Measurements from ENCODE around the gene ITGA1.

- TF ChIP-seq, protein P1, sequence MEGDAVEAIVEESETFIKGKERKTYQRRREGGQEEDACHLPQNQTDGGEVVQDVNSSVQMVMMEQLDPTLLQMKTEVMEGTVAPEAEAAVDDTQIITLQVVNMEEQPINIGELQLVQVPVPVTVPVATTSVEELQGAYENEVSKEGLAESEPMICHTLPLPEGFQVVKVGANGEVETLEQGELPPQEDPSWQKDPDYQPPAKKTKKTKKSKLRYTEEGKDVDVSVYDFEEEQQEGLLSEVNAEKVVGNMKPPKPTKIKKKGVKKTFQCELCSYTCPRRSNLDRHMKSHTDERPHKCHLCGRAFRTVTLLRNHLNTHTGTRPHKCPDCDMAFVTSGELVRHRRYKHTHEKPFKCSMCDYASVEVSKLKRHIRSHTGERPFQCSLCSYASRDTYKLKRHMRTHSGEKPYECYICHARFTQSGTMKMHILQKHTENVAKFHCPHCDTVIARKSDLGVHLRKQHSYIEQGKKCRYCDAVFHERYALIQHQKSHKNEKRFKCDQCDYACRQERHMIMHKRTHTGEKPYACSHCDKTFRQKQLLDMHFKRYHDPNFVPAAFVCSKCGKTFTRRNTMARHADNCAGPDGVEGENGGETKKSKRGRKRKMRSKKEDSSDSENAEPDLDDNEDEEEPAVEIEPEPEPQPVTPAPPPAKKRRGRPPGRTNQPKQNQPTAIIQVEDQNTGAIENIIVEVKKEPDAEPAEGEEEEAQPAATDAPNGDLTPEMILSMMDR (conservative IDR thresholded peaks at IDR 0.05), result no peak
- no peak for TF ChIP-seq EZH2 (IDR thresholded peaks at IDR 0.05; ENCODE audit: low read depth)
Measured at GRCh38 chr5:52998552-52999313, 211.0 kb downstream of the ITGA1 start.
